ENCODE measurements around the gene BAD. TPM values are rescaled to one million over a fixed set of nuclear protein-coding genes. Genes with fewer than 3 reads are reported as not detected.
A peak's percentile ranks its signal among the peaks of the same experiment; 100 is the strongest.

BAD gene
- total and polyA plus RNA-seq, 2 of the 13 experiments (the other 11 are each of a cell fraction or from before 2014, with no cell fraction given) = 17.9 to 28.5 TPM

DNA sequence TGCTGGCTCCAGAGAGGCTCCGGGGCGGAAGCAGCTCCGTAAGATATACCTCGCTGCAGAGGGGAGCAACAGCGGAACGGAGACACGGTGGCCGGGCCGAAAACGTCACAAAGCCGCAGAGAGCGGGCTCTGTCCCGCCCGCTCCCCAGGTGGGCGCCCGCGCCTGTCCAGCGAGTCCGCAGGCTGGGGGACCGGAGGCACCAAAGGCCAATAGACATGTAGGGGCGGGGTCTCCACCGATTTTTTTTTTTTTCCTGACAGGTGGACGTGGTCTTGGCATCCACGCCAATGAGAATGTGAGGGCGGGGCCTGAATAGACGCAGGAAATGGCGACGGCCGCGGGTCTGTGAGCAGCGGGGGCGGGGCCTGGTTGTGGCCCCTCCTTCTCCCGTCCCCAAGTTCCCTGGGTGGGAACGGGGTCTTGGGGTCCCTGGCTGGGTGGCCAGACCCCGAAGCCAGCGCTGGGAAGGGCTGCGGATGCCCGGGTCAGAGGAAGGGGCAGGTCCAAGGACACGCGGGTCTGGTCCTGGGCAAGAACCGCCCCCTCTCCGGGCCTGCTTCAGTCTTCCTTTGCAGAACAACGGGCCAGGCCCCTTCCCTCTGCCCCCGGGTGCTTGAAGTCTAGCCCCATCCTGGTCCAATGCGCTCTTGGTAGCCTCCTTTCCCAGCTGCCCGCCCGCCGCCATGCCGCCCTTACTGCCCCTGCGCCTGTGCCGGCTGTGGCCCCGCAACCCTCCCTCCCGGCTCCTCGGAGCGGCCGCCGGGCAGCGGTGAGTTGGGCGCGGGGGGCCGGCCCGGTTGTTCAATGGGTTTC lies 54.1 kb downstream of the BAD start, which contains the start of gene DNAJC4 (continued):
- TF ChIP-seq YEATS4 (CRISPR knock-in tag; IDR thresholded peaks at IDR 0.05; ENCODE audit: borderline replicate concordance) = peak; percentile 34; the same call in 1 of the 2 replicates
- peak; percentile 83; the same call in 1 of the 2 replicates for TF ChIP-seq ZNF558 (CRISPR knock-in tag; IDR thresholded peaks at IDR 0.05; ENCODE audit: borderline replicate concordance)
- TF ChIP-seq ZNF234 (CRISPR knock-in tag; conservative IDR thresholded peaks at IDR 0.05) = no peak
- no peak for TF ChIP-seq KMT2B (CRISPR knock-in tag; IDR thresholded peaks at IDR 0.05)
- TF ChIP-seq ZBTB1 (CRISPR knock-in tag; IDR thresholded peaks at IDR 0.05; ENCODE audit: borderline replicate concordance) = no peak
- no peak for TF ChIP-seq ZNF30 (CRISPR knock-in tag; IDR thresholded peaks at IDR 0.05)
- 0 out of 2 replicates have a peak, but pooled peaks have one; percentile 25 for TF ChIP-seq SMAD3 (CRISPR knock-in tag; IDR thresholded peaks at IDR 0.05)
- 0 out of 2 replicates have a peak, but pooled peaks have one; percentile 24 for TF ChIP-seq ZNF746 (CRISPR knock-in tag; IDR thresholded peaks at IDR 0.05)
- TF ChIP-seq ZNF335 (CRISPR knock-in tag; IDR thresholded peaks at IDR 0.05) = no peak
- no peak for TF ChIP-seq PAX8 (CRISPR knock-in tag; IDR thresholded peaks at IDR 0.05; ENCODE audit: borderline replicate concordance)
- TF ChIP-seq DNMT3B (CRISPR knock-in tag; conservative IDR thresholded peaks at IDR 0.05) = no peak
- no peak for TF ChIP-seq FOXA3 (CRISPR knock-in tag; IDR thresholded peaks at IDR 0.05)
- 0 out of 2 replicates have a peak, but pooled peaks have one; percentile 3 for TF ChIP-seq MAZ (IDR thresholded peaks at IDR 0.05; ENCODE audit: borderline replicate concordance, low read depth, low read length)
- TF ChIP-seq MAZ (CRISPR knock-in tag; IDR thresholded peaks at IDR 0.05; ENCODE audit: low read depth) = peak; percentile 57; the same call in 1 of the 2 replicates
- TF ChIP-seq GFI1 (CRISPR knock-in tag; IDR thresholded peaks at IDR 0.05; ENCODE audit: borderline replicate concordance) = no peak; the same call in 1 of the 2 replicates
- TF ChIP-seq, protein P1, sequence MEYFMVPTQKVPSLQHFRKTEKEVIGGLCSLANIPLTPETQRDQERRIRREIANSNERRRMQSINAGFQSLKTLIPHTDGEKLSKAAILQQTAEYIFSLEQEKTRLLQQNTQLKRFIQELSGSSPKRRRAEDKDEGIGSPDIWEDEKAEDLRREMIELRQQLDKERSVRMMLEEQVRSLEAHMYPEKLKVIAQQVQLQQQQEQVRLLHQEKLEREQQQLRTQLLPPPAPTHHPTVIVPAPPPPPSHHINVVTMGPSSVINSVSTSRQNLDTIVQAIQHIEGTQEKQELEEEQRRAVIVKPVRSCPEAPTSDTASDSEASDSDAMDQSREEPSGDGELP (IDR thresholded peaks at IDR 0.05; ENCODE audit: borderline replicate concordance, low read depth) = peak; percentile 64; the same call in 1 of the 2 replicates
- TF ChIP-seq ZNF24 (IDR thresholded peaks at IDR 0.05) = no peak
- peak; percentile 61; the same call in 1 of the 2 replicates for TF ChIP-seq ZNF547 (CRISPR knock-in tag; IDR thresholded peaks at IDR 0.05)
- TF ChIP-seq ARID5B (CRISPR knock-in tag; IDR thresholded peaks at IDR 0.05) = 0 out of 2 replicates have a peak, but pooled peaks have one; percentile 7
- TF ChIP-seq MXD4 (CRISPR knock-in tag; IDR thresholded peaks at IDR 0.05) = 0 out of 2 replicates have a peak, but pooled peaks have one; percentile 27
- TF ChIP-seq, protein P2, sequence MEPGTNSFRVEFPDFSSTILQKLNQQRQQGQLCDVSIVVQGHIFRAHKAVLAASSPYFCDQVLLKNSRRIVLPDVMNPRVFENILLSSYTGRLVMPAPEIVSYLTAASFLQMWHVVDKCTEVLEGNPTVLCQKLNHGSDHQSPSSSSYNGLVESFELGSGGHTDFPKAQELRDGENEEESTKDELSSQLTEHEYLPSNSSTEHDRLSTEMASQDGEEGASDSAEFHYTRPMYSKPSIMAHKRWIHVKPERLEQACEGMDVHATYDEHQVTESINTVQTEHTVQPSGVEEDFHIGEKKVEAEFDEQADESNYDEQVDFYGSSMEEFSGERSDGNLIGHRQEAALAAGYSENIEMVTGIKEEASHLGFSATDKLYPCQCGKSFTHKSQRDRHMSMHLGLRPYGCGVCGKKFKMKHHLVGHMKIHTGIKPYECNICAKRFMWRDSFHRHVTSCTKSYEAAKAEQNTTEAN (CRISPR knock-in tag; conservative IDR thresholded peaks at IDR 0.05) = no peak
- TF ChIP-seq ZNF235 (CRISPR knock-in tag; IDR thresholded peaks at IDR 0.05; ENCODE audit: borderline replicate concordance) = no peak
